DMS114 treated with DMSO at 0.1 percent for 48 hours (cell line): ENCODE results near the gene SLC25A38.

Experiments
- DNase-seq: peaks from one replicate; lab custom pipeline; 2025; ENCODE audit not compliant: unreplicated experiment; lab: John Stamatoyannopoulos, UW

SLC25A38 gene

GRCh38 chr3:39376959-39377634 lies 6.1 kb upstream of the SLC25A38 start:
- no peak for DNase-seq

- DNase-seq = no peak
These were observed 5.1 kb upstream of the SLC25A38 start for GRCh38 chr3:39378088-39378487.

- no peak for DNase-seq
These were observed 4.0 kb upstream of the SLC25A38 start for GRCh38 chr3:39378957-39379777.

- no peak for DNase-seq
These were observed 3.4 kb upstream of the SLC25A38 start for GRCh38 chr3:39379778-39380155.

- no peak for DNase-seq
These were observed 1.7 kb upstream of the SLC25A38 start for GRCh38 chr3:39381432-39381831.

- no peak for DNase-seq
These were observed 903 bp downstream of the SLC25A38 start for GRCh38 chr3:39383881-39384664.

- no peak for DNase-seq
These were observed 1.5 kb downstream of the SLC25A38 start for GRCh38 chr3:39384665-39385000.

- no peak for DNase-seq
These were observed 2.4 kb downstream of the SLC25A38 start for GRCh38 chr3:39385456-39386090.

- DNase-seq = no peak
These were observed 3.1 kb downstream of the SLC25A38 start for GRCh38 chr3:39386318-39386717.

- no peak for DNase-seq
These were observed 4.3 kb downstream of the SLC25A38 start for GRCh38 chr3:39387411-39387975.

- DNase-seq = no peak
These were observed 5.0 kb downstream of the SLC25A38 start for GRCh38 chr3:39388153-39388552.

- no peak for DNase-seq
These were observed 5.6 kb downstream of the SLC25A38 start for GRCh38 chr3:39388741-39389248.

GRCh38 chr3:39390181-39390580 lies 7.0 kb downstream of the SLC25A38 start:
- no peak for DNase-seq

- no peak for DNase-seq
These were observed 13.5 kb downstream of the SLC25A38 start for GRCh38 chr3:39396690-39397089.

- no peak for DNase-seq
These were observed 15.5 kb downstream of the SLC25A38 start for GRCh38 chr3:39398700-39399099.

- no peak for DNase-seq
These were observed 18.8 kb downstream of the SLC25A38 start for GRCh38 chr3:39401983-39402382.

GRCh38 chr3:39404943-39405686 lies 21.9 kb downstream of the SLC25A38 start:
- no peak for DNase-seq

- DNase-seq = no peak
These were observed 22.7 kb downstream of the SLC25A38 start for GRCh38 chr3:39405687-39406367.
